COR-L47 (cell line): ENCODE measurements around the gene LPAR1.

Experiments
- DNase-seq: peaks from one replicate; lab custom pipeline; 2025; lab: John Stamatoyannopoulos, UW

Gene LPAR1

GRCh38 chr9:111037356-111037707 is 938 bp downstream of the LPAR1 start:
- no peak for DNase-seq

- DNase-seq: no peak
Measured at GRCh38 chr9:111036946-111037345, 1.3 kb downstream of the LPAR1 start.

GRCh38 chr9:111036429-111036789 is 1.9 kb downstream of the LPAR1 start:
- no peak for DNase-seq

- no peak for DNase-seq
Measured at GRCh38 chr9:111035543-111036428, 2.5 kb downstream of the LPAR1 start.

- no peak for DNase-seq
Measured at GRCh38 chr9:111034898-111035539, 3.3 kb downstream of the LPAR1 start.

GRCh38 chr9:111034170-111034897 is 3.9 kb downstream of the LPAR1 start:
- no peak for DNase-seq

- DNase-seq: no peak
Measured at GRCh38 chr9:111030492-111030891, 7.8 kb downstream of the LPAR1 start.

GRCh38 chr9:111029260-111029659 is 9.0 kb downstream of the LPAR1 start:
- no peak for DNase-seq

- DNase-seq: no peak
Measured at GRCh38 chr9:111027798-111028197, 10.5 kb downstream of the LPAR1 start.

- DNase-seq: no peak
Measured at GRCh38 chr9:111023128-111023527, 15.1 kb downstream of the LPAR1 start.

- DNase-seq: no peak
Measured at GRCh38 chr9:111020594-111020993, 17.7 kb downstream of the LPAR1 start.

GRCh38 chr9:111016426-111017045 is 21.7 kb downstream of the LPAR1 start:
- no peak for DNase-seq

GRCh38 chr9:111016016-111016415 is 22.3 kb downstream of the LPAR1 start:
- no peak for DNase-seq

GRCh38 chr9:111013707-111014106 is 24.6 kb downstream of the LPAR1 start:
- no peak for DNase-seq

GRCh38 chr9:111013250-111013649 is 25.0 kb downstream of the LPAR1 start:
- DNase-seq: no peak

- DNase-seq: no peak
Measured at GRCh38 chr9:111008158-111009075, 29.9 kb downstream of the LPAR1 start.

GRCh38 chr9:111005746-111006470 is 32.4 kb downstream of the LPAR1 start:
- DNase-seq: no peak

- no peak for DNase-seq
Measured at GRCh38 chr9:111004936-111005335, 33.3 kb downstream of the LPAR1 start.

GRCh38 chr9:111003182-111003581 is 35.1 kb downstream of the LPAR1 start:
- no peak for DNase-seq

- no peak for DNase-seq
Measured at GRCh38 chr9:111001526-111001925, 36.7 kb downstream of the LPAR1 start.

GRCh38 chr9:111000202-111000601 is 38.1 kb downstream of the LPAR1 start:
- no peak for DNase-seq
